ENCODE measurements around the gene CHRNA10. TPM values are rescaled to one million over a fixed set of nuclear protein-coding genes. Genes with fewer than 3 reads are reported as not detected.
A peak's percentile ranks its signal among the peaks of the same experiment; 100 is the strongest.

The CHRNA10 gene
- total and polyA plus RNA-seq, 2 of the 13 experiments (the other 11 are each of a cell fraction or from before 2014, with no cell fraction given), result 0.53 to 0.71 TPM

DNA sequence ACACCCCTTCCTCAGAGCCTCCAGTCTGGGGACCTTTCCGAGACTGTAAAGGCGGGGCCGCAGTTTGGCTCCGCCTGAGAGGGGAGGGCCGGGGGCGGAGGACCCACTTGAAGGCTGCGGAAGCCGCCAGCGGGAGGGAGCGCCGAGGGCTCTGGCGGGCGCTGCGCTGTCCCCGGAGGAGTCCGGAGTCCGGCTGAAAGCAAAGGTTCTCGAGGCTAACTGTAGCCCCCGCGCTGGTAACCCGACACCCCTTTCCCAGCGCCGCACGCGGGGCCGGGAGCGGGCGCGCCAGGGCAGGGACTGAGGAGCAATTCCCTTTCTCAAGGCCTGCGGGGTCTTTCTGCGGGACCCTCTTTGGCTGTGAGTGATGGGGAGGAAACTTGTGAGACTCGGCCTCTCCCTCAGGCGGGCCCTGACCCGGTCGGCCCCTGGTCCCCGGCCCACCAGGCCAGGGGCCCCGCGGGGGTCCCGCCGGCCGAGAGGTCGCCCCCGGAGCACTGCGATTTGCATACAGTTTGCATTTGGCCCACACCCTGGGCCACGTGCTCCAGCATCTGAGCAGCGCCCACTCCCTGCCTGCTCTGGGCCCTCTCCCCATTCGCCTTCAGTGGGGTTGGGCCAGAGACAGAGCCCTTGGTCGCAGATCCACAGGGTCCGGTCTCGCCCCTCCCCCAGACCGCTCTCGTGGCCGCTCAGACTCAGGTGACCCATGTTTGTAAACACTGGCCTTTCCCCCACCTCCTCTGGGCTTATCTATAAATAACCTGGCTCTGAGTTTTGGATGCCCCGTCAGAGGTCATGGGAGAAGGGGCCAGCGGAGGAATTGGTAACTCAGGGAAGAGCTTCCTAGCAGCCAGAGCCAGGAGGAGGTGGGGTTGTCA is 28.9 kb downstream of the CHRNA10 start (continued):
- TF ChIP-seq, protein P1, sequence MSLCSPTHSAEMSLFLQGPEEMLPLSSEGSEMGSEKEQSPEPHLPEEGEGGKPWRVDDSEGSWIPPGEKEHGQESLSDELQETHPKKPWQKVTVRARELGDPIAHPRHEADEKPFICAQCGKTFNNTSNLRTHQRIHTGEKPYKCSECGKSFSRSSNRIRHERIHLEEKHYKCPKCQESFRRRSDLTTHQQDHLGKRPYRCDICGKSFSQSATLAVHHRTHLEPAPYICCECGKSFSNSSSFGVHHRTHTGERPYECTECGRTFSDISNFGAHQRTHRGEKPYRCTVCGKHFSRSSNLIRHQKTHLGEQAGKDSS (CRISPR knock-in tag; IDR thresholded peaks at IDR 0.05; ENCODE audit: borderline replicate concordance, low read depth), result no peak
- TF ChIP-seq, protein P2, sequence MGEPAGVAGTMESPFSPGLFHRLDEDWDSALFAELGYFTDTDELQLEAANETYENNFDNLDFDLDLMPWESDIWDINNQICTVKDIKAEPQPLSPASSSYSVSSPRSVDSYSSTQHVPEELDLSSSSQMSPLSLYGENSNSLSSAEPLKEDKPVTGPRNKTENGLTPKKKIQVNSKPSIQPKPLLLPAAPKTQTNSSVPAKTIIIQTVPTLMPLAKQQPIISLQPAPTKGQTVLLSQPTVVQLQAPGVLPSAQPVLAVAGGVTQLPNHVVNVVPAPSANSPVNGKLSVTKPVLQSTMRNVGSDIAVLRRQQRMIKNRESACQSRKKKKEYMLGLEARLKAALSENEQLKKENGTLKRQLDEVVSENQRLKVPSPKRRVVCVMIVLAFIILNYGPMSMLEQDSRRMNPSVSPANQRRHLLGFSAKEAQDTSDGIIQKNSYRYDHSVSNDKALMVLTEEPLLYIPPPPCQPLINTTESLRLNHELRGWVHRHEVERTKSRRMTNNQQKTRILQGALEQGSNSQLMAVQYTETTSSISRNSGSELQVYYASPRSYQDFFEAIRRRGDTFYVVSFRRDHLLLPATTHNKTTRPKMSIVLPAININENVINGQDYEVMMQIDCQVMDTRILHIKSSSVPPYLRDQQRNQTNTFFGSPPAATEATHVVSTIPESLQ (CRISPR knock-in tag; conservative IDR thresholded peaks at IDR 0.05), result no peak
- TF ChIP-seq RARA (CRISPR knock-in tag; IDR thresholded peaks at IDR 0.05), result 0 out of 2 replicates have a peak, but pooled peaks have one; percentile 6
- no peak for TF ChIP-seq ZNF230 (CRISPR knock-in tag; IDR thresholded peaks at IDR 0.05)
- TF ChIP-seq PRDM4 (CRISPR knock-in tag; IDR thresholded peaks at IDR 0.05; ENCODE audit: borderline replicate concordance), result no peak
- peak; percentile 91; the same call in 1 of the 2 replicates for TF ChIP-seq ZNF816 (CRISPR knock-in tag; IDR thresholded peaks at IDR 0.05; ENCODE audit: borderline replicate concordance)
- TF ChIP-seq HMGA1 (CRISPR knock-in tag; conservative IDR thresholded peaks at IDR 0.05), result no peak
- no peak for TF ChIP-seq STAT5B (CRISPR knock-in tag; IDR thresholded peaks at IDR 0.05)
- TF ChIP-seq ARHGAP35 (CRISPR knock-in tag; IDR thresholded peaks at IDR 0.05; ENCODE audit: borderline replicate concordance), result no peak
- TF ChIP-seq RXRB (CRISPR knock-in tag; IDR thresholded peaks at IDR 0.05; ENCODE audit: borderline replicate concordance), result peak; percentile 41; the same call in 1 of the 2 replicates
- TF ChIP-seq PAF1 (CRISPR knock-in tag; IDR thresholded peaks at IDR 0.05), result no peak
- TF ChIP-seq TARDBP (CRISPR knock-in tag; IDR thresholded peaks at IDR 0.05), result 0 out of 2 replicates have a peak, but pooled peaks have one; percentile 41
- TF ChIP-seq ZBTB7B (CRISPR knock-in tag; IDR thresholded peaks at IDR 0.05), result peak; percentile 82; the same call in 1 of the 2 replicates
- no peak for TF ChIP-seq FOXJ3 (CRISPR knock-in tag; IDR thresholded peaks at IDR 0.05; ENCODE audit: borderline replicate concordance)
- TF ChIP-seq MTA1 (CRISPR knock-in tag; IDR thresholded peaks at IDR 0.05; ENCODE audit: borderline replicate concordance), result no peak
- TF ChIP-seq NFE2L2 (IDR thresholded peaks at IDR 0.05; ENCODE audit: low read length), result no peak
- TF ChIP-seq ZNF496 (CRISPR knock-in tag; IDR thresholded peaks at IDR 0.05; ENCODE audit: insufficient replicate concordance), result no peak
- no peak for TF ChIP-seq ZUFSP (CRISPR knock-in tag; IDR thresholded peaks at IDR 0.05; ENCODE audit: borderline replicate concordance)
- no peak for TF ChIP-seq ZNF792 (CRISPR knock-in tag; IDR thresholded peaks at IDR 0.05)
- TF ChIP-seq PRPF4 (IDR thresholded peaks at IDR 0.05; ENCODE audit: low read depth, low read length, poor library complexity, severe bottlenecking), result no peak
- no peak for TF ChIP-seq KLF13 (CRISPR knock-in tag; IDR thresholded peaks at IDR 0.05)
- no peak for TF ChIP-seq ZNF564 (CRISPR knock-in tag; IDR thresholded peaks at IDR 0.05)
